Progenitor cell of endocrine pancreas (in vitro differentiated cells): ENCODE data around the gene PYGO2. TPM values are rescaled to one million over a fixed set of nuclear protein-coding genes. Genes with fewer than 3 reads are reported as not detected.

Experiments
- DNase-seq: peaks from one replicate; pipeline ENCODE4 v3.0.0; 2021; ENCODE audit warnings: low spot score; ENCODE audit not compliant: unreplicated experiment
- H3K27ac Mint-ChIP-seq: 2 replicates; pipeline ENCODE4 v1.8.0; 2021; ENCODE audit warnings: mild to moderate bottlenecking, moderate library complexity, mixed read lengths
- H3K27me3 Mint-ChIP-seq: 2 replicates; pipeline ENCODE4 v1.8.0; 2021; ENCODE audit warnings: mixed read lengths
- H3K36me3 Mint-ChIP-seq: 2 replicates; pipeline ENCODE4 v1.8.0; 2022; ENCODE audit warnings: mixed read lengths; ENCODE audit not compliant: insufficient read depth
- H3K4me1 Mint-ChIP-seq: 2 replicates; pipeline ENCODE4 v1.8.0; 2021; ENCODE audit warnings: low read depth, mixed read lengths
- H3K4me3 Mint-ChIP-seq: 2 replicates; pipeline ENCODE4 v1.8.0; 2021; ENCODE audit warnings: low read depth, mild to moderate bottlenecking, moderate library complexity, mixed read lengths
- H3K9me3 Mint-ChIP-seq: 2 replicates; pipeline ENCODE4 v1.8.0; 2021; ENCODE audit warnings: low read depth, mixed read lengths
- CTCF ChIP-seq: fragments of 200-600 bp; sonication (generic); IDR thresholded peaks from one replicate; pipeline ENCODE4 v1.5.0; 2021; ENCODE audit warnings: antibody characterized with exemption, mild to moderate bottlenecking; ENCODE audit not compliant: unreplicated experiment
- total RNA-seq: library from RNA; stranded (reverse); gene quantifications from 2 replicates; pipeline ENCODE4 v1.2.1, GENCODE V29; 2021

Gene PYGO2
- total RNA-seq, 1 donor from 2014 or later: 52.7 TPM

DNA sequence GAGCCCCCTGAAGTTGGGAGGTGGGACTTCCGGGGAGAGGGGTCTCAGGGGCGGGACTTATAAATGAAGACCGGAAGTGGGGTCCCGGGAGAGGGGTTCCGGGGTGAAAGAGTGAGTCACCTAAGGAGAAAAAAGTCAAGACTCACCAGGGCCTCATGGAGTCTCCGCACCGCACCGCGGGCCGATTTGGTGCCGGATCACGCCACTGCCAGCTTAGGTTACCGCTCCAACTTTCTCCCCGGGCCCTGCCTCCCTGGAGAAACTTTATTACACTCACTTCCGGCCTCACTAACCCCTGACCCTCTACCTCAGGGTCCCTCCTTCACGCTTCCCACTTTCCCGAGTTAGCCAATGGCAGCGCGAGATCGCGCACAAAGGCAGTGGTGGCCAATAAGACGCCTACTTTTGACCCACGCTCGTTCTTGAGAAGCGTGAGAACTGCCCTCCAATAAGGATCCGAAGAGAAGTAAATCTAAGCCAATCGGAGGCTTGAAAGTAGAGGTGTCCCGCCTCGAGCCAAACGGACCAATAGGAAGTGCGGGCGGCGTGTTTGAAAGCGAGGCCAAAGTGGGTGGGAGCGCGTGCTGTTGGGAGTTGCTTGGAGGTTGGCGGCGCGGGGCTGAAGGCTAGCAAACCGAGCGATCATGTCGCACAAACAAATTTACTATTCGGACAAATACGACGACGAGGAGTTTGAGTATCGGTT is 12.7 kb upstream of the PYGO2 start, which contains the start of gene CKS1B:
Gene CKS1B, plus strand, starts transcription at position 580 of the 706 bp plus-strand sequence. Its CDS starts 65 bp downstream, at position 645.
- H3K27me3 Mint-ChIP-seq: no peaks in the 10 kb centered on the region
- peaks cover 31% of the 10 kb centered on the region for H3K4me1 Mint-ChIP-seq
- no peak within 1 kb of the TSS for H3K4me3 Mint-ChIP-seq
- peaks cover 4% of the 10 kb centered on the region for H3K36me3 Mint-ChIP-seq
- no peak for TF ChIP-seq CTCF
- peak; percentile 90 for DNase-seq
- no peaks in the 10 kb centered on the region for H3K9me3 Mint-ChIP-seq
- H3K27ac Mint-ChIP-seq: no peak within 1 kb of the TSS

DNA sequence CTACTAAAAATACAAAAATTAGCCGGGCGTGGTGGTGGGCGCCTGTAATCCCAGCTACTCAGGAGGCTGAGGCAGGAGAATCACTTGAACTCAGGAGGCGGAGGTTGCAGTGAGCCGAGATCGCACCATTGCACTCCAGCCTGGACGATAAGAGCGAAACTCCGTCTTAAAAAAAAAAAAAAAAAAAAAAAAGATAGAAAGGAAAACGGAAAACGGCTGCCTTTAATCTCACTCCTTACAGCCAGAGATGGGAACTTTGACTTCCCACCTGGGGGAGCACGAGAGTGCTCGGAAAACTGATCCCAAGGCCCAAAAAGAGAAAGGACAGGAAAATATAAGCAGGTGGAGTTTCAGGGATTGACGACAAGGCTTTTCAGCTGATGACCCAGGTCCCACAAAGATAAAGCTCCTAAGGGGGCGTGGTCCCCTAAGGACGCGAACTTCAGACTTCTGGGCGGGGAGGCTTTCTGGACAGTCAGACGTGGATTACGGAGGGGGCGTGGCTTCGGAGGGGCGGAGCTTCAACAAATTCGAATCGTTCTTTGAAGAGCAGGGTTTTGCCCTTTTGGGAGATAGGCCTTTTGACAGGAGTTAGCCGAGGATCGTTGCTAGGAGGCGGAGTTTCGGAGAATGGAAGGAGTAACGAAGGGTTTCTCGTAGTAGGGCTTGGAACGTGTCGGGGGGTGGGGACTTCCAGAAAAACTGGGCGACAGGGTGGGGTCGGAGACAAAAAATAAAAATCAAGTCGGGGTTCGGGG is 11.9 kb upstream of the PYGO2 start:
- peak; percentile 89 for DNase-seq
- peak; percentile 20 for TF ChIP-seq CTCF
- Mint-ChIP-seq H3K27ac (no peak overlapping the region), H3K27me3 (no peaks in the 10 kb centered on the region), H3K9me3 (no peaks in the 10 kb centered on the region), H3K4me3 (no peak overlapping the region), H3K36me3 (peaks cover 1% of the 10 kb centered on the region), H3K4me1 (peaks cover 32% of the 10 kb centered on the region)

DNA sequence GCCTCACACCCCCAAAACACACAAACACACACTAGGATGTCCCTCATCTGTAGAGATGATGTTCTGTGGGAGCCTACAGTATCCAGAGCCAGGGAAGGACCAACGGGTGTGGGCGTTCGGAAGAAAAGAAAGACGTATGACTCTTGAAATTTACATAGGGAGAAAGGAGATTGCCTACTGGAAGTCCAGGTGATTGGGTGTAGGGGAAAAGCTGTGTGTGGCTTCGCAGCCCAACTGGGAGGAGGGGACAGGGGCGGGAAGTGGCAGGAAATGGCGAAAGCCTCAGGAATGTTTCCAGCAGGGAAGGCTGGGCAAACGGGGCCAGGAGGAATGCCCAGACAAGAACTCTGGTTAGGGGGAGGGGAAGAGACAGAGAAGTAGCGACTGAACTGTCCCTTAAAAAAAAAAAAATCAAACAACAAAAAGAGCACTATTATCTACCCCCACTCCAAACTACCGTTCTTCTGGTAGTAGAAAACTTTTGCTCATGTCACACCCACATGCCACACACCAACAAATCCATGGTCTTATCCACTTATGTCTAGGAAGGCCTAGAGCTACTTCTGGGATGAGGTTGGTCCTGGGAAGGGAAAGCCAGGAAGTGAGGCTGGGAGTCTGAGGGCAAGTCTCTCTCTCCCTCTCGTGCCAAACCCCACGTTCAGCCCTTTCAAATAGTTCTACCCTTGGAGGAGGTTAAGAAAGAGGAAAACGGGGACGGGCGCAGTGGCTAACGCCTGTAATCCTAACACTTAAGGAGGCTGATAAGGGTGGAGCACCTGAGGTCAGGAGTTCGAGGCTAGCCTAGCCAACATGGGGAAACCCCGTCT is 11.1 kb upstream of the PYGO2 start:
- no peaks in the 10 kb centered on the region for H3K9me3 Mint-ChIP-seq
- TF ChIP-seq CTCF: no peak
- no peaks in the 10 kb centered on the region for H3K27me3 Mint-ChIP-seq
- DNase-seq: no peak
- H3K4me1 Mint-ChIP-seq: peaks cover 32% of the 10 kb centered on the region
- H3K4me3 Mint-ChIP-seq: no peak overlapping the region
- peaks cover 2% of the 10 kb centered on the region for H3K36me3 Mint-ChIP-seq
- H3K27ac Mint-ChIP-seq: no peak overlapping the region

- TF ChIP-seq CTCF: no peak
- DNase-seq: no peak
- Mint-ChIP-seq H3K4me1 (peaks cover 32% of the 10 kb centered on the region), H3K4me3 (no peak overlapping the region), H3K36me3 (peaks cover 2% of the 10 kb centered on the region), H3K9me3 (no peaks in the 10 kb centered on the region), H3K27me3 (no peaks in the 10 kb centered on the region), H3K27ac (no peak overlapping the region)
These were observed 10.6 kb upstream of the PYGO2 start for GRCh38 chr1:154972213-154972516.

GRCh38 chr1:154971341-154971998 is 9.9 kb upstream of the PYGO2 start:
- peaks cover 2% of the 10 kb centered on the region for H3K36me3 Mint-ChIP-seq

More at GRCh38 chr1:154971341-154971998, 9.9 kb upstream of the PYGO2 start:
- no peaks in the 10 kb centered on the region for H3K9me3 Mint-ChIP-seq
- no peak for DNase-seq
- H3K4me3 Mint-ChIP-seq: peak overlapping the region; percentile 74
- no peaks in the 10 kb centered on the region for H3K27me3 Mint-ChIP-seq
- H3K27ac Mint-ChIP-seq: peak overlapping the region; percentile 98
- TF ChIP-seq CTCF: no peak
- peaks cover 29% of the 10 kb centered on the region for H3K4me1 Mint-ChIP-seq
